Renal pelvis (tissue), 12 donors: ENCODE measurements around the gene SEPTIN5. TPM values are rescaled to one million over a fixed set of nuclear protein-coding genes. Genes with fewer than 3 reads are reported as not detected.
"Not testable (repeated sequence)": the region's sequence is repeated elsewhere in the genome, so short reads cannot be mapped to it uniquely, and the experiment has no call there.

Source experiments
- DNase-seq: peaks from one replicate; pipeline ENCODE4 v3.0.0-alpha.2; 2013
- long read RNA-seq, 16 experiments: transcript quantifications; one replicate each; lab custom pipeline, GENCODE V29; 2026
- polyA plus RNA-seq, 3 donors: library from polyadenylated mRNA; unstranded; fragments of 120-200 nt; gene quantifications; one replicate each; pipeline ENCODE4 v1.2.1, GENCODE V29; 2013; ENCODE audit not compliant: insufficient read length in 3 of 3

The SEPTIN5 gene
- 10 to 100 TPM; 27.2 to 36.3 (median 34.6) TPM for polyA plus RNA-seq
- long read RNA-seq, donor 1, transcript SEPT5-201 (11 exons, 1,588 nt), result major isoform, 5 of 5 reads
- long read RNA-seq, donor 1, partial matches to known transcripts, result 0 of 5 reads
- long read RNA-seq, donor 1, other reads (novel, unspliced or antisense), result 0 of 5 reads
- long read RNA-seq, donor 2, partial matches to known transcripts, result 0 of 10 reads
- long read RNA-seq, donor 2, other reads (novel, unspliced or antisense), result 7 of 10 reads
- long read RNA-seq, donor 3, partial matches to known transcripts, result 0 of 1 reads
- long read RNA-seq, donor 3, other reads (novel, unspliced or antisense), result 0 of 1 reads
- long read RNA-seq, donor 4, transcript SEPT5-201 (11 exons, 1,588 nt), result major isoform, 6 of 6 reads
- long read RNA-seq, donor 4, partial matches to known transcripts, result 0 of 6 reads
- long read RNA-seq, donor 4, other reads (novel, unspliced or antisense), result 0 of 6 reads
- long read RNA-seq, donor 5, partial matches to known transcripts, result 0 of 3 reads
- long read RNA-seq, donor 5, other reads (novel, unspliced or antisense), result 0 of 3 reads
- long read RNA-seq, donor 6, transcript SEPT5-201 (11 exons, 1,588 nt), result major isoform, 5 of 5 reads
- long read RNA-seq, donor 6, partial matches to known transcripts, result 0 of 5 reads
- long read RNA-seq, donor 6, other reads (novel, unspliced or antisense), result 0 of 5 reads
- long read RNA-seq, donor 7, partial matches to known transcripts, result 0 of 4 reads
- long read RNA-seq, donor 7, other reads (novel, unspliced or antisense), result 0 of 4 reads
- long read RNA-seq, donor 8, partial matches to known transcripts, result 0 of 2 reads
- long read RNA-seq, donor 8, other reads (novel, unspliced or antisense), result 0 of 2 reads
- long read RNA-seq, donor 9, partial matches to known transcripts, result 0 of 2 reads
- long read RNA-seq, donor 9, other reads (novel, unspliced or antisense), result 0 of 2 reads
- long read RNA-seq, donor 10, partial matches to known transcripts, result 0 of 2 reads
- long read RNA-seq, donor 10, other reads (novel, unspliced or antisense), result 0 of 2 reads
- long read RNA-seq, donor 11, partial matches to known transcripts, result 0 of 2 reads
- long read RNA-seq, donor 11, other reads (novel, unspliced or antisense), result 0 of 2 reads
- long read RNA-seq, donor 12, partial matches to known transcripts, result 10 of 15 reads
- long read RNA-seq, donor 12, other reads (novel, unspliced or antisense), result 0 of 15 reads
- long read RNA-seq, donor 13, partial matches to known transcripts, result 0 of 2 reads
- long read RNA-seq, donor 13, other reads (novel, unspliced or antisense), result 0 of 2 reads
- long read RNA-seq, donor 14, transcript SEPT5-201 (11 exons, 1,588 nt), result major isoform, 7 of 13 reads
- long read RNA-seq, donor 14, partial matches to known transcripts, result 0 of 13 reads
- long read RNA-seq, donor 14, other reads (novel, unspliced or antisense), result 6 of 13 reads
- long read RNA-seq, donor 15, partial matches to known transcripts, result 0 of 9 reads
- long read RNA-seq, donor 15, other reads (novel, unspliced or antisense), result 5 of 9 reads
- long read RNA-seq, donor 16, transcript SEPT5-201 (11 exons, 1,588 nt), result major isoform, 5 of 13 reads
- long read RNA-seq, donor 16, partial matches to known transcripts, result 7 of 13 reads
- long read RNA-seq, donor 16, other reads (novel, unspliced or antisense), result 0 of 13 reads

- no peak for DNase-seq
Measured at GRCh38 chr22:19714312-19715187, at the start of gene SEPTIN5. Gene SEPTIN5 (plus strand): TSS chr22:19714503. CDS start chr22:19714589, 86 bp downstream.

GRCh38 chr22:19664951-19665783 lies 49.1 kb upstream of the SEPTIN5 start:
- DNase-seq, result no peak

DNA sequence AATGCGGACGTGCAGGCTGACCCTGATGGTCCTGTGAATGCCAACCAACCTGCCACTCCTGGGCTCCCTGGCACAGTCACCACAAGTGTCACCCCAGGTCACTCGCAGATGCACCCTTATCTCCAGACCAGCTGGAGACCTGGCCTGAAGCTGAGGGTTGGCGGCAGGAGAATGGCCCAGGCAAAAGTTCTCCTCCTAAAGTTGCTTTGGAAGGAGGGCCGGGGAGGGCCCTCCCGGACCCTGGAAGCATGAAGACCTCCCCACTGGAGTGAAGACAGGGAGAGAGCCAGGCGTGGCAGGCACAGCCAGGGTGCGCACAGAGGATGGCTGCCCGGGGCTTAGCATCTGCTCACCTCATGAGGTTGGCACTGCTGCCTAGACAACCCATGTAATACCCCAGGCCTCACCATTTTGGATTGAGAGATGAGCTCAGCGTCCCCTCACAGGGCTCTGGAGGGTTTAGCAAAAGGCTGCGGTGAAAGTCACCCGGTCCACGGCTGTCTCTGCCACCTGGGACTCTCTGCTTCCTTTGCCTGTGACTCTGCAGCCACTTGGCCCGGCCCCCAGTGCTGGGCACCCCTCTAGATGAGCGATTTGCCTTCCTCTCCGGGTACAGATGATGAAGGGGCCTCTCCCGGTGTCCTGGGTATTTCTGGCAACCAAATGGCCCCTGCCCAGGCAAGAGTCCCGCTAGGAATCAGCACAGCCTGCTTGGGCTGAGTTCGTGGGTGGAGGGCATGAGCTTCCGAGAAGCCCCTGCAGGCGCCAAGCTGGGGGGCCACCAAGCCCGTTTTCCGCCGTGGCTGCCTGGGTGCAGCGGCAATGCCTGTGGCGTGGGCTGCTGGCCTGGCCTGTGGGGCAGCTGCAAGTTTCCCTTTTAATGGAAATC lies 48.3 kb upstream of the SEPTIN5 start:
- DNase-seq, result no peak

DNA sequence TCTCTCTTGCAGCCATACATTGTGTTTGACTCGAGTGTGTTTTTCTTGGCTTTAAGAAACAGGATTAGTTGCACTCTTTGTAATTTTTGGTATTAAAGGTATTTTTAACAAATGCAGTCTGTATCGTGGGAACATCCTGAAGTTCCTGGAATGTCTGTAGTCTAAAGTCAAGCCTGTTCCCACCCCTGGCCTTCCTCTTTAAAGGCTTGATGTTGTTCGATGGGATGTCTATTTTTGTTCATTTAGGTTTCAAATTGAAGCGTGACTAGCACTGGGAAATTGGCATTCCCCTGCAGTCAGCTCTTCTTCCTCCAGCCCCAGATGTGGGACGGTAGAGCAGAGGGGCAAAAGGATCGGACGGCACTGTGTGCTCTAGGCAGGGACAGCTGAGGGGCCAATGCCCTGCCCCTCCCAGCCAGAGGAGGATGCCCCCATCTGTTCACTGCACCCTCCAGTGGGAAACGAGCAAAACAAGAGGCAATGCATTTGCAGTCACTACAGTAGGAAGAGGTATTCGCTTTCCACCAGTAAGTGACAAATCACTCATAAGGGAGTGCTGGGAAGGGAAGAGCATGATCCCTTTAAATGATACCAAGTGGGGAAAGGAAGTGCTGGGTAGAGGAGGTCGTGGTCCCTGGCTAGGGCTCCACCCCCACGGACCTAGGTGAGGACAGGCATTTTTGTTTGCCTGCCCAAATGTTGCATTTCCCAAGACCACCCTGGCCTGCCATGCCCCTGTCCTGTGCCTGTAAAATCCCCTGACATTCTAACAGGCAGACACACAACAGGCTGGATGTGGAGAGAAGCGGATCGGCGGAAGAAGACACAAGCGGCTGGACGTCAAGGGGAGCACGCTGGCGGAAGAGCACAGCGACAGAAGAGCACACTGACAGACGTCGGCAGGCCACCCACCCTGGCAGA lies 47.4 kb upstream of the SEPTIN5 start:
- DNase-seq, result no peak

- DNase-seq, result no peak
Measured at GRCh38 chr22:19667872-19668740, 46.2 kb upstream of the SEPTIN5 start.

DNA sequence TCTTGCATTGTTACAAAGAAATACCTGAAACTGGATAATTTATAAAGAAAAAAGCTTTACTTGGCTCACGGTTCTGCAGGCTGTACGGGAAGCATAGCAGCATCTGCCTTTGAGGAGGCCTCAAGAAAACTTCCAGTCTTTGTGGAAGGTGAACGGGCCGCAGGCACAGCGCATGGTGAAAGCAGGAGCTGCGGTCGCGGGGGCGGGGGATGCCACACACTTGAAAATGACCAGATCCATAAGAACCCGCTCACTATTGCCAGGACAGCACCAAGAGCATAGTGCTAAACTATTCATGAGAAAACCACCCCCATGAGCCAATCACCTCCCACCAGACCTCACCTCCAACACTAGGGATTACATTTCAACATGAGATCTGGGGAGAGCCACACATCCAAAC lies 45.6 kb upstream of the SEPTIN5 start:
- DNase-seq, result no peak

- DNase-seq, result no peak
Measured at GRCh38 chr22:19669570-19669969, 44.7 kb upstream of the SEPTIN5 start.

DNA sequence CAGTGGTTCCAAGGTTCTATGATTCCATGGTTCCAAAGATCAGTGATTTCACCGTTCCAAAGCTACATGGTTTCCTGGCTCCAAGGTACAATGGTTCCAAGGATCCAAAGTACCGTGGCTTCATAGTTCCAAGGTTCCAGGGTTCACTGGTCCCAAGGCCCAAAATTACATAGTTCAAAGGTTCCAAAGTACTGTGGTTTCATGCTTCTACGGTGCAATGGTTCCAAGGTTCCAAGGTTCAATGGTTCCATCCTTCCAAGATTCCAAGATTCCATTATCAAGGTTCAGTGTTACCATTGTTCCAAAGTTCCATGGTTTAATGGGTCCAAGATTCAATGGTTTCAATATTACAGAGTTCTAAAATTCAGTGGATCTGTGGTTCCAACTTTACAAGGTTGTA lies 43.0 kb upstream of the SEPTIN5 start:
- no peak for DNase-seq

DNA sequence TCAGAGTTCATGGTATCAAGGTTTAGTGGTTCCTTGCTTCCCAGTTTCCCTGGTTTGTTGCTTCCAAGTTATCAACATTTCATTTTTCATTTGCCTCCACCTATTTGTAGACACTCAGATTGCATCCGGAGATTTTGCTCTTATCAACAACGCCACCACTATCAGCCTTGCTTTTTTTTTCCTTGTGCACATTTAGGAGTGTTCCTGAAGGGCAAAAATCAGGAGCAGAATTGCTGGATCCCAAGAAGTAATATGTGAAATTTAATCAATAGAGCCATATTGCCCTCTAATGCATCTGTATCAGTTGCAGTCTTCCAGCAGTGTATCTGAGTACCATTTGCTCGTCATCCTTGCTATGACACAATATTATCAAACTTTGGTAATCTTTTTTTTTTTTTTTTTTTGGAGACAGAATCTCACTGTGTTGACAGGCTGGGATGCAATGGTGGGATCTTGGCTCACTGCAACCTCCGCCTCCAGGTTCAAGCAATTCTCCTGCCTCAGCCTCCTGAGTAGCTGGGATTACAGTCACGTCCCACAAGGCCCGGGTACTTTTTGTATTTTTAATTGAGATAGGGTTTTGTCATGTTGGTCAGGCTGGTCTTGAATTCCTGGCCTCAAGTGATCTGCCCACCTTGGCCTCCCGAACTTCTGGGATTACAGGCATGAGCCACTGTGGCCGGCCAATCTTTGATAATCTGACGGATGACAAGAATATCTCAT lies 42.1 kb upstream of the SEPTIN5 start:
- no peak for DNase-seq

DNA sequence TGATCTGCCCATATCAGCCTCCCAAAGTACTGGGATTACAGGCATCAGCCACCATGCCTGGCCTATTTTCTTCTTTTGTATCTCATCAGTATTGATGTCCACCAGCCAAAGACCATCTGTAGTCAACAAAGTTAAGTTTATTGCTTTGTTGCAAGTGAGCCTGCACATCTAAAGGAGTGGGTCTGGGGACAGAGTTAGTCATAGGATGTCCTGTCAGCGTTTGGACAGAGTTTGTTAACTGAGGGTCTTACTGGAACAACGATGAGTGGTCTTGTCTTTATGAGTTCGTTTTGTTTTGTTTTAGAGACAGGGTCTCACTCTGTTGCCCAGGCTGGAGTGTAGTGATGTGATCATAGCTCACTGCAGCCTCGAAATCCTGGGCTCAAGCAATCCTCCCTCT lies 40.6 kb upstream of the SEPTIN5 start:
- DNase-seq, result no peak

GRCh38 chr22:19674129-19674928 lies 40.0 kb upstream of the SEPTIN5 start:
- no peak for DNase-seq

DNA sequence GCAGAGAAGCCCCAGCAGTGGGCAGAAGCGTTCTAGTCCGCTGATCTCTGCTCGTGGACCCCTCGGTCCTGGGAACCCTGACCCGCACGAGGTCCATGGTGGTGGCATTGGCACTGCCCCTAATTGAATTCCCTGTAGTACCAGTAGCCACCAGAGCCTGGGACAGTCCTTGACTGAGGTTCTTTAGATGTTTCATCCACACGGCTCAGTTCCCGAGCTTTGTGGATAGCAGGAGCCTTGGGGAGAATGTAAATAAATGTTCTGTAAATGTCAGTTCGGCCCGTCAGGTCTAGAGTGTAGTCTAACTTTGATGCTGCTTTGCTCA lies 39.4 kb upstream of the SEPTIN5 start:
- no peak for DNase-seq

GRCh38 chr22:19675428-19675827 lies 38.9 kb upstream of the SEPTIN5 start:
- DNase-seq, result no peak

- not testable (repeated sequence) for DNase-seq
Measured at GRCh38 chr22:19676437-19676836, 37.9 kb upstream of the SEPTIN5 start.
